HG02763 (cell line): ENCODE data around the gene FBXO38.

Experiments
- ATAC-seq: cut with Tn5 transposase; IDR thresholded peaks from one replicate; pipeline ENCODE4 v1.9.1; 2021; ENCODE audit warnings: mild to moderate bottlenecking, moderate library complexity; ENCODE audit not compliant: unreplicated experiment

FBXO38 gene

DNA sequence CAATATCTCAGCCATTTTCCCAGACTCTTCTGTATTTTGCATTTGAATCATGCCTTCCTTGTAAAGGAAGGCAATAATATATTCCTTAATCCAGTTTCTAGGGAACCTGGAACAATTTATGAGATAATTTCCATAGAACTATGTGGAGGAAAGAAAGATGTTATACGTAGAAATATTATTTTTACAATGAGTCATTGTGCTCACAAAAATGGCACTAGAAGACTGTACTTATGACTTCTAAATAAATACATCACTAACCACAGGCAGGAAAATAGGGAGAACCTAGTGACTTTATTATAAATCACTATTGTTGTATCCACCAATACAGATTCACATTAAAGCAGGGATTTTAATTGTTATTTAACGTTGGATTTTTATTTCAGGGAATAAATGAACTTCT is 87.6 kb downstream of the FBXO38 start:
- ATAC-seq = no peak

GRCh38 chr5:148474025-148474511 is 90.3 kb downstream of the FBXO38 start:
- no peak for ATAC-seq

GRCh38 chr5:148476302-148476701 is 92.5 kb downstream of the FBXO38 start:
- no peak for ATAC-seq

- ATAC-seq = no peak
Observed at GRCh38 chr5:148477429-148477828, 93.7 kb downstream of the FBXO38 start.

DNA sequence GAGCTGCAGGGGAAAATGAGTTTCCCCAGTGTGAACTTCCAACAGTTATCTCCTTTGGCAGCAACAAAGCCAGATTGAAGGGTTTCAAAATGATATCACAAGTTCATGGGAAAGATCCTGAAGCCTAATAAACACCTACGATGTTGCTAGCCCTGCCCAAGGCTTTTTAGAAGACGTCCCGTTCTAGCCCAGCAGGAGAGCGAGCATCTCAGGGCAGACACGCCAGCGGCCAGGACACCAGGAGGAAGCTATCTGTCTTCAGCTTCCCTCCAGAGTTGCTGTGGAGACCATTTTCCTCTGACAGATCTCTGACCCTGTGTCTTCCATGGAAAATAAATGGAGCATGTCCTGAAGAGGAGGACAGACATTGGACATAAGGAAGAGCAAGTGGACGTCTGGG is 98.4 kb downstream of the FBXO38 start:
- no peak for ATAC-seq

DNA sequence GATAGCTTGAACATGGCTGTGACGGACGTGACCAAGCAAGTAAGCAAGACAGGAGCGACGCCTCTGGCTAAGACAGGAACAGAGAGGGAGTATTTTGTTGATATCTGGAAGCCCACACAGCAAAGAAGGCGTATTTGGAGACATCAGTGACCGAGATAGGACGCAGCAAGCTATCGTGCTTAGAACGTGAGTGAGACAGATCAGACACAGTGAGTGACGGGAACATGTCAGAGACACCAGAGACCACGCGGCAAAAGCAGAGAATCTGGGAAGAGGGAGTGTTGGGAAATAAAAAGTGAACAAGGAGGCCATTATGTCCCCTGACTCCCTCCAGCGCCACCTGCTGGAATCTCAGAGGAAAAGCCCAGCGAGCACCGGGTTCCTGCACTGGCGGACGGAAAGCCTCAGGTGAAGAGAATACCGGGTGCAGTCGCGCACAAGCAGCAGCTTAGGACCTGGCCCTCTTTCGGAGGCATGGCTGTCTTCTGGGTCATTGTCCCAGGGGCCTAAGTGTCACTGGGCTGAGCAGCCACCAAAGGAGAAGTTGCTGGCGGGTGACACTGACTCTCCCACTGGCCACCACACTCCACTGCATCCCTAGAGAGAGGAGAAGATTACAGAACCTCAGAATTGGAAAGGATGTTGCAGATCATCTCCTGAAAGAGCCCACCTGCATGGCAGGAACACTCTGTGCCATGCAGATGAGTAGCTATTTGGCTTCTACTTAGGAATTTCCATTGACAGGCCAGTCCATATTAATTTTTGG is 99.1 kb downstream of the FBXO38 start:
- ATAC-seq = peak; percentile 58

GRCh38 chr5:148483750-148484149 is 100.0 kb downstream of the FBXO38 start:
- ATAC-seq = no peak

GRCh38 chr5:148484651-148485050 is 100.9 kb downstream of the FBXO38 start:
- no peak for ATAC-seq

DNA sequence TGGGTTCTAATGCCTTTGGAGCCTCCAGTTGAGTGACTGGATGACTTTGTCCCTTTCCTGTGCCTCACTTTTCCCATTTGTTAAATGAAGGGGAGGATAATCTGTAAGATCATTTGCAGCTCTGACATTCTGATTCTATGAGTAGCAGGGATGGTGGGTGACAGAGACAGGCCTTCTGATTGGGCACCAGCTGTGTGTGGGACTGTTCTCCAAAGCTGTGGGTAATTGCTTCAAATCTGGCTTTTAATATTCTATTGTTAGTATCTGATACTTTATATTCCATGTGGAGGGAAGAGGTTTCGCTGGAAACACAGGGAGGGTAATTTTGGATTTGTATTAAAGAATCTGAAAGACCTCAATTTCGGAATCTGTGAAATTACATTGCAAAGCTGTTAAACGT is 102.7 kb downstream of the FBXO38 start:
- no peak for ATAC-seq

DNA sequence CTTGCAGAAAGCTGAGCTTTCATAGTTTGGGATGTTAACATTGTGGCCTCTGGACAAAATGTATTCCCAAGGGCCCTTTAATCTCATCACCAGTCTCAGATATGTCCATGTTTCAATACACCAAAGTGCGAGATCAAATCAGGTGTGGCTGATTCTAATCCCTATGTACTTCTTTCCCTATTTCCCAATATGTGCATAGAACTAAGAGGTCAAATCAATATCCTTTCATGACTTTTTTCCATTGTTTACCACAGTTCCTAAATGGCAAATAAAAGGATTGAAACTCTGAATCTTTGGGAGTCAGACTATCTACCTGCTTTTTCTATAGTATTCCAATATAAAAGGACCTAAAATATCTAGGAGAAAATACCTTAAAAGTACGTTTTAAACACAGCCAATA is 105.0 kb downstream of the FBXO38 start:
- no peak for ATAC-seq

DNA sequence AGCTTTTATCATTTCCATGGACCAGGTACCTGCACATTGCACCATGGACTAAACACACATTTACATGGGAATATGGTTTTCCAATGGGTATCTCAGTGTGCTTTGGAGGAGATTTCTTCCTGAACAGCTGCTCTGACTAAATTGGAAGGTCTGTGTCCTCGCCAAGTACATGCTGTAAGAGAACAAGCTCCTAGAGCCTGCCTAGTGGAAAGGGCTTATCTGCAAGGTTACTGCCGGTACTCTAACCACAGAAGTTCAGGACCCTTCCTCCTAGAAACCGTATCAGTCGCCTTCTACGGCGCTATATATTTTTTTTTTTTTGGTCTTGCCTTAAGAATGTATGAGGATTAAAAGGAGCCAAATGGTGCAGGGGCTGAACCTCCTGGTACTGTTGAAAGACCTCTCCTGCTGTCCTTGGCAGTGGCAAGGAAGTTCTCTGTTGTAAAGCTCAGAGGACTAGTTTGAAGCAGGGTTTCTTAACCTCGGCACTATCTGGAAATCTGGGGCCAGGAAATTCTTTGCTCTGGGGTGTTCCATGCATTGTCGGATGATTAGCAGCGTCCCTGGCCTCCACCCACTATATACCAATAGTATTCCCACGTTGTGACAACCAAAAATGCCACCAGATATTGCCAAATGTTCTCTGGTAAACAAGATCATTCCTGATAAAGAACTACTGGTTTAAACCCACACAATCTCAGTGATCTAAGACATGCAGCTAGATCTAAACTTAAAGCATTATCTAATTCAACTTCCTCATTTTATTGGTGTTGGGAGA is 107.4 kb downstream of the FBXO38 start:
- no peak for ATAC-seq

GRCh38 chr5:148491793-148492184 is 108.0 kb downstream of the FBXO38 start:
- ATAC-seq = no peak

DNA sequence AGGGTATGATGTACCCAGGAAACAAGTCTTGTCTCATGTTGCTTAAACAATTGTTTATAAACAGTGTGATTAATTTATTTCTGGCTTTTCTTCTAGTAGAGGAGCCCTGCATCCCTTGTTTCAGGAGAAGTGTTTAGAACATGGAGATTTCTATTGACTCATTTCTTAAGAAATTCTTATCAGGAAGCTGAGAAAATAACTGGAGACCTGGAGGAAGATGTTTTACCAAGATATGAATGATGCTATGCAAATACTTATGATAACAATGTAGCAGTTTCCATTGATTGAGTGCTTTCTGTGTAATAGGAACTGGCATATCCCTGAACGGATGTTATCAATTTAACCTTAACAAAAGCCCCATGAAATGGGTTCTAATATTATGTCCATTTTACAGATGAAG is 108.6 kb downstream of the FBXO38 start:
- no peak for ATAC-seq
